Neuron (in vitro differentiated cells): ENCODE data around the gene C16orf87.

Experiments used
- H2AFZ ChIP-seq: one replicate; pipeline ENCODE4 v1.6.1; 2013; ENCODE audit warnings: low read depth, mild to moderate bottlenecking, inconsistent platforms, low read length, moderate library complexity
- H3K27me3 ChIP-seq: one replicate; pipeline ENCODE4 v1.6.1; 2013; ENCODE audit warnings: low read length; ENCODE audit not compliant: insufficient read depth
- H3K36me3 ChIP-seq: one replicate; pipeline ENCODE4 v1.6.1; 2013; ENCODE audit warnings: low read length; ENCODE audit not compliant: insufficient read depth
- H3K4me1 ChIP-seq: one replicate; pipeline ENCODE4 v1.6.1; 2013; ENCODE audit warnings: low read length; ENCODE audit not compliant: insufficient read depth
- H3K4me3 ChIP-seq: 2 replicates; pipeline ENCODE4 v1.5.1; 2013; ENCODE audit warnings: mild to moderate bottlenecking, low read length, moderate library complexity
- H3K9me3 ChIP-seq: one replicate; pipeline ENCODE4 v1.6.1; 2013; ENCODE audit warnings: low read length

C16orf87 gene

DNA sequence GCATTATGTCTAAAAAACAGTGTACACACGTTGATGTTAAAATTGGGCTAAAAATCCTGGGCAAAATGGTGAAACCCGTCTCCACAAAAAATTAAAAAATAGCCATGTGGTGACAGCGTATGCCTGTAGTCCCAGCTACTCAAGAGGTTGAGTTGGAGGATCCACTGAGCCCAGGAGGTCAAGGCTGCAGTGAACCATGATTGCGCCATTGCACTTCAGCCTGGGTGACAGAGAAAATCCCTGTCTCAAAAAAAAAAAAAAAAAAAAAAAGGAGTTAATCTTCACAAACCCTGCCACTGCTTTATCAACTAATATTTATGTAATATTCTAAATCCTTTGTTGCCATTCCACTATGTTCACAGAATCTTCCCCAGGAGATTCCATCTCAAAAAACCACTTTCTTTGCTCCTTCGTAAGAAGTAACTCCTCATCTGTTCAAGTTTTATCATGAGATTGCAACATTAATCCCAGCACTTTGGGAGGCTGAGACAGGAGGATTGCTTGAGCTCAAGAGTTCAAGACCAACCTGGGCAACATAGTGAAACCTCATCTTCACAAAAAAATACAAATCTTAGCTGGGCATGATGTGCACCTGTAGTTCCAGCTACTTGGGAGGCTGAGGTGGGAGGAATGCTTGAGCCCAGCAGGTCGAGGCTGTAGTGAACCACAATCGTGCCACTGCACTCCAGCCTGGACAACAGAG, 1.9 kb upstream of the C16orf87 start:
- Histone ChIP-seq H3K27me3 (no peaks in the 10 kb centered on the region), H3K36me3 (no peaks in the 10 kb centered on the region), H2AFZ (no peak overlapping the region), H3K9me3 (no peaks in the 10 kb centered on the region), H3K4me1 (peaks cover 8% of the 10 kb centered on the region), H3K4me3 (no peak overlapping the region)

- Histone ChIP-seq H3K27me3 (no peaks in the 10 kb centered on the region), H3K9me3 (no peaks in the 10 kb centered on the region), H3K4me1 (peaks cover 8% of the 10 kb centered on the region), H2AFZ (peak overlapping the region; percentile 83), H3K36me3 (no peaks in the 10 kb centered on the region), H3K4me3 (peak overlapping the region; percentile 79)
Observed at GRCh38 chr16:46830417-46830901, 521 bp downstream of the C16orf87 start.

DNA sequence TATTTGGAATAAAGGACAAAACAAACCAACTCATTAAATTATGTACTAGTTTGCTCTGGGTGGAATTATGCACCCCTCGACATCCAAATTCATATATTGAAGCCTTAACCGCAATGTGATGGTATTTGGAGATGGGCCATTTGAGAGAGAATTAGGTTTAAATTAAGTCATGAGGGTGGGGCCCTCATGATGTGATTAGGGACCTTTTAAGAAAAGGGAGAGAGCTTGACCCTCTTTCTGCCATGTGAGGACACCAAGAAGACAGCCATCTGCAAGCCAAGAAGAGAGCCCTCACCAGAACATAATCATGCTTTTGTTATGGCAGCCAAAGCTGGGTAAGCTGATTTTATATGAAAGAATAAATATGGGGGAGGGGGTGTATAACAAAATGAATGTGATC, 2.0 kb downstream of the C16orf87 start:
- peaks cover 8% of the 10 kb centered on the region for H3K4me1 ChIP-seq
- H3K36me3 ChIP-seq, result peaks cover 5% of the 10 kb centered on the region
- H3K4me3 ChIP-seq, result peak overlapping the region; percentile 79
- H2AFZ ChIP-seq, result no peak overlapping the region
- H3K27me3 ChIP-seq, result no peaks in the 10 kb centered on the region
- no peaks in the 10 kb centered on the region for H3K9me3 ChIP-seq

DNA sequence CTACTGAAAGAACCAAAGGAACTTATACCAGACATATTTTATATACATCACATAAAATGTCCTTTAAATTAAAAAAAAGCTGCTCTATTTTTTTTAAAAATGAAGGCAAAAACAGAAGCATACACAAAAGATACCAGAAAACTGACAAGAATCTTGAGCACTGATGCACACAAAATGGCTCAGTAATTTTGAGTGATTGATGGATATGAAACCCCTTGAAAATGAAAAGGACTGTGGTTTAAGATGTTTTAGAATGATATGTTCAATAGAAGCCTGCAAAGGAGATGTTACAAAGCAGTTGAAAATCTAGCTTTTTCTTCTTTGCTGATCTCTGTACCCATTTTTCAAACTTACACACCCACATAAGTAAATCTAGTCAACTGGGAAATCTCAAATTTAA, 2.7 kb downstream of the C16orf87 start:
- Histone ChIP-seq H3K4me3 (no peak overlapping the region), H2AFZ (no peak overlapping the region), H3K27me3 (no peaks in the 10 kb centered on the region)

DNA sequence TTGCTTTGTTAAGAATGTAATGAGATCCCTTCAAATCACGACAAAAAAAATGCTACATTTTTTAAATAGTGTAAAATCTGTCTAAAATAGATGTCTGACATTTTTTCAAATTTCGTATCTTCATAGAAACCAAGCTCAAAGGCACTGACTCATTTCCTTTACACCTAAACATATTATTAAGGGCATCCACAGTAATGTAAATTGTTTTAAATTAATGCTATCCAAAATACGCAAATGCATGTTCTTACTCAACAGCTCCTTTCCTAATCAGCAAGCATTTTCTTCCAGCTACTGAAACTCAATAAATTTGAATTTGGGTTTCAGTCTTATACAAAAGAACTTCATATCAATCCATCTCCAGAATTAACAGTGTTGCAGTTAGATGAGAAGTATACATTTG, 4.3 kb downstream of the C16orf87 start:
- Histone ChIP-seq H3K36me3 (peaks cover 11% of the 10 kb centered on the region), H2AFZ (no peak overlapping the region), H3K27me3 (no peaks in the 10 kb centered on the region), H3K9me3 (no peaks in the 10 kb centered on the region), H3K4me3 (no peak overlapping the region), H3K4me1 (peaks cover 8% of the 10 kb centered on the region)

More for the DNA sequence above, 2.7 kb downstream of the C16orf87 start:
- Histone ChIP-seq H3K4me1 (peaks cover 8% of the 10 kb centered on the region), H3K36me3 (peaks cover 10% of the 10 kb centered on the region), H3K9me3 (no peaks in the 10 kb centered on the region)

- Histone ChIP-seq H3K27me3 (no peaks in the 10 kb centered on the region), H3K4me3 (no peak overlapping the region), H3K9me3 (no peaks in the 10 kb centered on the region), H3K36me3 (peaks cover 20% of the 10 kb centered on the region), H2AFZ (no peak overlapping the region), H3K4me1 (no peaks in the 10 kb centered on the region)
Observed at GRCh38 chr16:46822270-46822669, 8.7 kb downstream of the C16orf87 start.

GRCh38 chr16:46817961-46818360, 13.0 kb downstream of the C16orf87 start:
- Histone ChIP-seq H3K4me3 (no peak overlapping the region), H3K9me3 (peaks cover 4% of the 10 kb centered on the region), H3K36me3 (peaks cover 14% of the 10 kb centered on the region), H3K27me3 (no peaks in the 10 kb centered on the region), H2AFZ (no peak overlapping the region), H3K4me1 (no peaks in the 10 kb centered on the region)

- H3K4me3 ChIP-seq, result no peak overlapping the region
- peaks cover 6% of the 10 kb centered on the region for H3K36me3 ChIP-seq
- H3K27me3 ChIP-seq, result no peaks in the 10 kb centered on the region
- H3K9me3 ChIP-seq, result peaks cover 4% of the 10 kb centered on the region
- no peak overlapping the region for H2AFZ ChIP-seq
- peaks cover 2% of the 10 kb centered on the region for H3K4me1 ChIP-seq
Observed at GRCh38 chr16:46814790-46815189, 16.2 kb downstream of the C16orf87 start.

DNA sequence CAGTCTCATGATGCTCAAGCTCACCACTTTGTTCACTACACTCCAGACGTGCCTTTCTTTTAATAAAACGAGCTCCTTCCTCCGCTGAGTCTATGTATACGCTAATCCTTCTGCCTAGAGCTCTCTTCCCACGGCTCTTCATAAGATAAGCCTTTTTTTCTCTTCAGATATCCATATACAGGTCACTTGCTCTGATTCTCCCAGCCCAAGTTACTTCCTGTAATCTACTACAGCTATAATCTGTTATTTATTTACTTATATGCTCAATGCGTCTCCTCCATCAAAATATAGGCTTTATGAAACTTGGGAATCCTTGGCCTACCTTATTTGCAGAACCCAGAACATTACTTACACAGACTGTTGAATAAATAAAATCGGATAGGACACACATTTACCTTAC, 17.4 kb downstream of the C16orf87 start:
- H3K9me3 ChIP-seq, result peaks cover 4% of the 10 kb centered on the region
- peaks cover 3% of the 10 kb centered on the region for H3K4me1 ChIP-seq
- H3K36me3 ChIP-seq, result peaks cover 7% of the 10 kb centered on the region
- no peak overlapping the region for H3K4me3 ChIP-seq
- no peak overlapping the region for H2AFZ ChIP-seq
- no peaks in the 10 kb centered on the region for H3K27me3 ChIP-seq

DNA sequence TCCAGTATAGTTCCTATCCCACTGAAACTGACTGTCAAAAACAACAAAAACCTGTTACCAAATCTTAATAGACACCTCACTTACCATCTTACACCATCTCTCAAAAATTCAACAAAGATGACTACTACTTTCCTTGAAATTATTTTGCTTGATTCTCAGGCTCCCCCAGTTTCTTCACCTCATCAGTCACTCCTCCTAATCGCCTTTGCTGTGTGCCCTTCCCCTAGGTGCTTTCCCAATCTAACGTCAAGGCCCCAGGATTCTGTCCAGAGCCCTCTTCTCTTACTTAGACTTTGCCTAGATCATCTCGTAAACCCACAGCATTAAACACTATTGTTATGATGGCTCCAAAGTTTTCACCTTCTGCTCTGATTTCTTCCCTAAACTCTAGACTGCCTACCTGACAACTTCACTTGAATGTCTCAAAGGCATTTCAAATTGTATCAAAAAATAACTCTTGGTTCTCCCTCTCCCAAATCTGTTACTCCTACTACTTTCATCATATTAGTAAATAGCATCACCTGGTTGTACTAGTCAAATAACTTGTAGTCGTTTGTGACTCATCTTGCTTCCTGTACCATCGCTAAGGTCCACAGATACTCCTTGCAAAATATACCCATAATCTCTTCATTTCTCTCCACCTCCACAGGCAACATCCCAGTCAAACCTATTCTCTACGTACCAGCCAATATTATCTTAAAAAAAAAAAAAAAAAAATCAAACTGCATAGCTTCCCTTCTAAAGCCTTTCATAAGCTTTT, 18.0 kb downstream of the C16orf87 start:
- peaks cover 12% of the 10 kb centered on the region for H3K36me3 ChIP-seq
- no peak overlapping the region for H3K4me3 ChIP-seq
- peaks cover 3% of the 10 kb centered on the region for H3K4me1 ChIP-seq
- H3K9me3 ChIP-seq, result peaks cover 4% of the 10 kb centered on the region
- H3K27me3 ChIP-seq, result no peaks in the 10 kb centered on the region
- H2AFZ ChIP-seq, result no peak overlapping the region

DNA sequence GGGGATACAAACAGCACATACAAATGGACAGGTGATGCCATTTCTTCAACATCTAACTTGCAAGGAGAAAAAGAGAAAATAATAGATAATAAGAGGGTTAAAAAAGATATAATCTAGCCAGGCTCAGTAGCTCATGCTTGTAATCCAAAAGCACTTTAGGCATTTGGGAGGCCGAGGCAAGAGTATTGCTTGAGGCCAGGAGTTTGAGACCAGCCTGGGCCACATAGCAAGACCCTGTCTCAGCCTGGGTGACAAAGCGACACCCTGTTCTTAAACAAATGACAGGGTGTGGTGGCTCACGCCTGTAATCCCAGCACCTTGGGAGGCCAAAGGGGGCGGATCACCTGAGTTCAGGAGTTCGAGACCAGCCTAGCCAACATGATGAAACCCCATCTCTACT, 19.3 kb downstream of the C16orf87 start:
- peaks cover 3% of the 10 kb centered on the region for H3K4me1 ChIP-seq
- no peaks in the 10 kb centered on the region for H3K27me3 ChIP-seq
- H3K36me3 ChIP-seq, result peaks cover 15% of the 10 kb centered on the region
- no peak overlapping the region for H3K4me3 ChIP-seq
- H3K9me3 ChIP-seq, result peaks cover 3% of the 10 kb centered on the region
- no peak overlapping the region for H2AFZ ChIP-seq

- Histone ChIP-seq H3K4me3 (no peak overlapping the region), H3K27me3 (no peaks in the 10 kb centered on the region), H2AFZ (no peak overlapping the region), H3K36me3 (peaks cover 25% of the 10 kb centered on the region), H3K9me3 (no peaks in the 10 kb centered on the region), H3K4me1 (peaks cover 3% of the 10 kb centered on the region)
Observed at GRCh38 chr16:46808997-46809396, 22.0 kb downstream of the C16orf87 start.

DNA sequence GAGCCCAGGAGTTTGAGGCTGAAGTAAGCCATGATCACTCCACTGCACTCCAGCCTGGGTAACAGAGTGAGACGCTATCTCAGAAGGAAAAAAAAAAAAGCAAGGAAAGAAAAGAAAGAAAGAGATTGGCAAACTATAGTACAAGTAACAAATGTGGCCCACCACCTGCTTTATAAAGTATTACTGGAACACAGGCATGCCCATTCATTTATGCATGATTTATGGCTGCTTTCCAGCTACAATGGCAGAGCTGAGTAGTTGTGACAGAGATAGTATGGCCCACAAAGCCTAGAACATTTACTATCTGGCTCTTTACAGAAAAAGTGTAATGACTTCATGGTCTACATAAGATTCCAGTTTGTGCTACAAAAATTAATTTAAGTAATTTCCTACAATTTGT, 23.6 kb downstream of the C16orf87 start:
- H3K4me1 ChIP-seq, result peaks cover 3% of the 10 kb centered on the region
- no peaks in the 10 kb centered on the region for H3K9me3 ChIP-seq
- H3K36me3 ChIP-seq, result peaks cover 35% of the 10 kb centered on the region
- H2AFZ ChIP-seq, result no peak overlapping the region
- no peaks in the 10 kb centered on the region for H3K27me3 ChIP-seq
- H3K4me3 ChIP-seq, result no peak overlapping the region
